Peyer's patch (tissue), 4 donors: ENCODE data around the gene DKK3.

ENCODE experiments used
- POLR2A ChIP-seq, 2 donors: fragments of 450-650 bp; IDR thresholded peaks; one replicate each; pipeline ENCODE4 v1.5.1; 2017; ENCODE audit warnings: antibody characterized with exemption in 2 of 2, mild to moderate bottlenecking in 2 of 2, moderate library complexity in 2 of 2
- TF ChIP-seq, protein P1 (sequence below), 6 experiments: fragments of 450-650 bp in 4 of 6; fragments of 200-600 bp in 2 of 6; sonication (generic) in 1 of 6; IDR thresholded peaks; one replicate each; pipeline ENCODE4 v1.5.1; 2017 to 2019; ENCODE audit warnings: antibody characterized with exemption in 6 of 6, mild to moderate bottlenecking in 3 of 6, moderate library complexity in 1 of 6

DNA sequence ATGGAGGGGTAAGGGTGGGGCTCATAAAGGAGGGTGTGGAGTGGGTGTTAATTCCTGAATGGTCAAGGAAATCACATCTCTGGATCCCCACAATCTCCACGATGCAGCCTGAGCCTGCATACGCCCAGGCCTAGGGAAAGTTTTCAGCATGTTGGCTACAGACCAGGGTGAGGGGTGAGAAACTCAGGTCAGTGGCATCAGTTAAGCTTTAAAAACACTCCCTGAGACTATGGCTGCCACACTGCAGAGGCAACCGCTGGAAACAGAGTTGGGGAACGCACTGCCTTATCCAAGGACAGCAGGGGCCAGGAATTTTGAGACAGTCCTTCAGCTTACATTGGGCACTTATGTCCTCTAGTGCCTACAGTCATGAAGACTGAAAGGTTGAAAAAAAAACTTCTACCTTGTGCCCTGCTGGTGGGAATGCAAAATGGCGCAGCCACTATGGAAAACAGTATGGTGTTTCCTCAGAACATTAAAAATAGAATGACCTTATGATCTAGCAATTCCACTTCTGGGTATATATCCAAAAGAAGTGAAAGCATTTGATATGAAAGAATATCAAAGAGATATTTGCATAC is 19.7 kb downstream of the DKK3 start:
- TF ChIP-seq, protein P1, sequence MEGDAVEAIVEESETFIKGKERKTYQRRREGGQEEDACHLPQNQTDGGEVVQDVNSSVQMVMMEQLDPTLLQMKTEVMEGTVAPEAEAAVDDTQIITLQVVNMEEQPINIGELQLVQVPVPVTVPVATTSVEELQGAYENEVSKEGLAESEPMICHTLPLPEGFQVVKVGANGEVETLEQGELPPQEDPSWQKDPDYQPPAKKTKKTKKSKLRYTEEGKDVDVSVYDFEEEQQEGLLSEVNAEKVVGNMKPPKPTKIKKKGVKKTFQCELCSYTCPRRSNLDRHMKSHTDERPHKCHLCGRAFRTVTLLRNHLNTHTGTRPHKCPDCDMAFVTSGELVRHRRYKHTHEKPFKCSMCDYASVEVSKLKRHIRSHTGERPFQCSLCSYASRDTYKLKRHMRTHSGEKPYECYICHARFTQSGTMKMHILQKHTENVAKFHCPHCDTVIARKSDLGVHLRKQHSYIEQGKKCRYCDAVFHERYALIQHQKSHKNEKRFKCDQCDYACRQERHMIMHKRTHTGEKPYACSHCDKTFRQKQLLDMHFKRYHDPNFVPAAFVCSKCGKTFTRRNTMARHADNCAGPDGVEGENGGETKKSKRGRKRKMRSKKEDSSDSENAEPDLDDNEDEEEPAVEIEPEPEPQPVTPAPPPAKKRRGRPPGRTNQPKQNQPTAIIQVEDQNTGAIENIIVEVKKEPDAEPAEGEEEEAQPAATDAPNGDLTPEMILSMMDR (IDR thresholded peaks at IDR 0.05): no peak
- no peak for TF ChIP-seq POLR2A (IDR thresholded peaks at IDR 0.05)
